ENCODE results near the gene HEXB. TPM values are rescaled to one million over a fixed set of nuclear protein-coding genes. Genes with fewer than 3 reads are reported as not detected.
"Not testable (repeated sequence)": the region's sequence is repeated elsewhere in the genome, so short reads cannot be mapped to it uniquely, and the experiment has no call there.

Gene HEXB
- total and polyA plus RNA-seq, 3 donors from 2014 or later = 44.6 to 82.5 (median 59.5) TPM

DNA sequence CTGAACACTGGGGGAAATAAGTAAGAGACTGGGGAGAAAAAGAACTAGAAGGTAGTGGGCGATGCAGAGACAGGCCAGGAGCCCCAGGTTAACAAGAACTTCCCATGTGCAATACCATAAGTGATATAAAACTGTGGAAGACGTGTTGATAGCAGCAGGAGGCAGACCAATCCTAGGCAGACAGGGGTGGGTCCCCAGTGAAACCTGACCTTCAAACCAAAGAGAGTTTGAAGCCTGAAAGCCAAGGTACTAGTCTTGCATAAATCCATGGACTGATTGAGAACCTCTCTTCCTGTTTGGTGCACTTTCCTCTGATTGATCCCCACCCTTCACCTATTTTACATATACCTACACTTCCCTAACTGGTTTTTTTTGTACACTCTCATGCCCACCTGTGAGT, 15.2 kb upstream of the HEXB start:
- H3K9me3 ChIP-seq = no peaks in the 10 kb centered on the region
- H3K4me3 ChIP-seq = no peak overlapping the region
- intact Hi-C loops (cut with DNase I; ENCODE audit: low total_unique reads) = no loop called here
- H3K27me3 ChIP-seq = no peaks in the 10 kb centered on the region
- H3K27ac ChIP-seq = no peak overlapping the region
- DNase-seq = no peak
- TF ChIP-seq, protein P1, sequence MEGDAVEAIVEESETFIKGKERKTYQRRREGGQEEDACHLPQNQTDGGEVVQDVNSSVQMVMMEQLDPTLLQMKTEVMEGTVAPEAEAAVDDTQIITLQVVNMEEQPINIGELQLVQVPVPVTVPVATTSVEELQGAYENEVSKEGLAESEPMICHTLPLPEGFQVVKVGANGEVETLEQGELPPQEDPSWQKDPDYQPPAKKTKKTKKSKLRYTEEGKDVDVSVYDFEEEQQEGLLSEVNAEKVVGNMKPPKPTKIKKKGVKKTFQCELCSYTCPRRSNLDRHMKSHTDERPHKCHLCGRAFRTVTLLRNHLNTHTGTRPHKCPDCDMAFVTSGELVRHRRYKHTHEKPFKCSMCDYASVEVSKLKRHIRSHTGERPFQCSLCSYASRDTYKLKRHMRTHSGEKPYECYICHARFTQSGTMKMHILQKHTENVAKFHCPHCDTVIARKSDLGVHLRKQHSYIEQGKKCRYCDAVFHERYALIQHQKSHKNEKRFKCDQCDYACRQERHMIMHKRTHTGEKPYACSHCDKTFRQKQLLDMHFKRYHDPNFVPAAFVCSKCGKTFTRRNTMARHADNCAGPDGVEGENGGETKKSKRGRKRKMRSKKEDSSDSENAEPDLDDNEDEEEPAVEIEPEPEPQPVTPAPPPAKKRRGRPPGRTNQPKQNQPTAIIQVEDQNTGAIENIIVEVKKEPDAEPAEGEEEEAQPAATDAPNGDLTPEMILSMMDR (IDR thresholded peaks at IDR 0.05) = no peak
- TF ChIP-seq POLR2A (IDR thresholded peaks at IDR 0.05) = no peak
- peaks cover 6% of the 10 kb centered on the region for H3K4me1 ChIP-seq
- WGBS, 2 donors = 87 to 95% methylated on average over 2 of the region's 2 CpGs
- H3K36me3 ChIP-seq (ENCODE audit: low read depth, missing control alignments) = no peaks in the 10 kb centered on the region

DNA sequence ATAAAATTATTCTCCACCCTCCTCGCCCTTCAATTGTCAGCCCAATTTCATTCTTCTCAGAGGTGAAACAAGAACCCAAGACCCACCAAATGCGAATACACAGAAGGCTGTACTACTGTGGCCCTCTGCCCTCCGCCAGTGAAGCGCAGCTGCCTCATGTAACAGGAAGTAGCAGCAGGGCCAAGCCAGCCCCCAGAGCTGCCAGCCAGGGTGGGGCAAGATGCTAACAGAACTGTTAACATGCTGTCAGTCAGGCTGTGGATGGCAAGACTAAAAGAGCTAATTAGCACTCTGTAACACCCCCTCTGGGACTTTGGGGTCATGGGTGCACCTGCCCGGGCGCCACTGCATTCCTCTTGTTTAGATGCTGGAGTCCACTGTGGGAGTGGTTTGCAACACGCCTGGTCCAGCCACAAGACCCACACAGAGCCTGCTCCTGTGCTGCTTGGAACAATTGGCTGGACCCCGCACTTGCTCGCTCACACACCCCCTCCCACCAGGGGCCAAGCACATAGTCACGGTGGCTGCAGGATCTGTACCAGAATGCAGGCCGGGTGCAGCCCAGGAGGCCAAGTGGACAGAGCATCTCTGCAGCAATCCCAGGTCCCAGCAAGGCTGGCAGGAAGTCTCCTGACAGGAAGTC, 14.5 kb upstream of the HEXB start:
- 87 to 92% methylated on average over 6 to 11 of the region's 11 CpGs for WGBS, 2 donors
- no peak overlapping the region for H3K4me3 ChIP-seq
- intact Hi-C loops (cut with DNase I; ENCODE audit: low total_unique reads) = no loop called here
- no peaks in the 10 kb centered on the region for H3K36me3 ChIP-seq (ENCODE audit: low read depth, missing control alignments)
- TF ChIP-seq POLR2A (IDR thresholded peaks at IDR 0.05) = no peak
- TF ChIP-seq, protein P1 (IDR thresholded peaks at IDR 0.05) = no peak
- H3K27me3 ChIP-seq = no peaks in the 10 kb centered on the region
- no peak for DNase-seq
- peaks cover 6% of the 10 kb centered on the region for H3K4me1 ChIP-seq
- H3K27ac ChIP-seq = no peak overlapping the region
- H3K9me3 ChIP-seq = no peaks in the 10 kb centered on the region

DNA sequence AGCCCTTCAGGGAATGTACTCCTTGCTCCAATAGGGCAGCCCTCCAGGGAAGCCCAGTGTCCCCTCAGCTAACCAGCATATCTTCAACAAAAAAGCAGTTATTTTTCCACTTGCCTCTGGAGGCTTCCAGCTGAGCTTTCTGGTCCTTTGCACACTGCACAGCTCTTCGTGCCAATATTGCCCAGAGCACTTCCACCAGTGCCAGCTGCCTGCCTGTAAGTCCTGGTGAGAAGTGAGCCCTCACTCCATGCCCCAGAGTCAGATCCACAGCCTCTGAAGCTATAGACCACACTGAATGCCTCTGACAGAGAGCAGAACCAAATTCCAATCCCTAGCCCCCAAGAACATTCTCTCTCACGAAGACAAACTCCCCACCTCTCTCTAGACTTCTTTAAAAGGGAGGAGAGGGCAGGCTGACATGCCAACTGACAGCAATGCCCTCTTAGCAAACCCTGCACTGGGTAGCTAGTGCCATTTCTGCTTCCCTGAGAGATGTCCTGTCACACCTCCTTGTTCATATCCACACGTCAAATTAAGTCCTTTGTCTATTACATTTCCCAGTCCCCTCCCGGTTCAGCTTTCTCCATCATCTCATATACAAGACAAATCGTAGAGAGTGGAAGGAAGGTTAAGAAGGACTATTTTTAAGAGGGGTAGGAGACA, 12.7 kb upstream of the HEXB start:
- Histone ChIP-seq H3K4me3 (no peak overlapping the region), H3K36me3 (ENCODE audit: low read depth, missing control alignments) (no peaks in the 10 kb centered on the region), H3K27ac (no peak overlapping the region), H3K9me3 (no peaks in the 10 kb centered on the region), H3K27me3 (no peaks in the 10 kb centered on the region), H3K4me1 (peaks cover 6% of the 10 kb centered on the region)
- no peak for DNase-seq
- WGBS, 2 donors = 69 to 75% methylated on average over 5 of the region's 5 CpGs
- intact Hi-C loops (cut with DNase I; ENCODE audit: low total_unique reads) = no loop called here
- no peak for TF ChIP-seq POLR2A (IDR thresholded peaks at IDR 0.05)
- TF ChIP-seq, protein P1 (IDR thresholded peaks at IDR 0.05) = no peak

- intact Hi-C loops (cut with DNase I; ENCODE audit: low total_unique reads) = no loop called here
- DNase-seq = peak; percentile 35
- Histone ChIP-seq H3K27me3 (no peaks in the 10 kb centered on the region), H3K4me3 (no peak overlapping the region), H3K27ac (peak overlapping the region in 1 of 2 donors; percentile 15), H3K9me3 (no peaks in the 10 kb centered on the region), H3K36me3 (ENCODE audit: low read depth, missing control alignments) (no peaks in the 10 kb centered on the region), H3K4me1 (peaks cover 6% of the 10 kb centered on the region)
- WGBS, 2 donors = 36 to 63% methylated on average over 6 of the region's 6 CpGs
- TF ChIP-seq, protein P1 (IDR thresholded peaks at IDR 0.05) = peak in 2 of 3 experiments; percentile 34 to 53
- TF ChIP-seq POLR2A (IDR thresholded peaks at IDR 0.05) = no peak
These were observed 11.8 kb upstream of the HEXB start for GRCh38 chr5:74673011-74673790.

DNA sequence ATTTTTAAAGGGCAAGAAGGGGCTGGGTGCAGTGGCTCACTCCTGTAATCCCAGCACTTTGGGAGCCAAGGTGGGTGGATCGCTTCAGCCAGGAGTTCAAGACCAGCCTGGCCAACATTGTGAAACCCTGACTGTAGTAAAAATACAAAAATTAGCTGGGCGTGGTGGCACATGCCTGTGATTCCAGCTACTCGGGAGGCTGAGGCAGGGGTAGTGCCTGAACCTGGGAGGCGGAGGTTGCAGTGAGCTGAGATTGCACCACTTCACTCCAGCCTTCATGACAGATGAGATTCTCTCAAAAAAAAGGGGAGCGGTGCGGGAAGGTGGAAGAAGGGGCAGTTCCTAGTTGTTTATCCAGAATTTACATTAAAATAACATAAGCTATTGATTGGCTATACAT, 8.6 kb upstream of the HEXB start:
- H3K4me3 ChIP-seq; intact Hi-C loops (cut with DNase I; ENCODE audit: low total_unique reads); DNase-seq; H3K4me1 ChIP-seq; H3K27me3 ChIP-seq; H3K36me3 ChIP-seq (ENCODE audit: low read depth, missing control alignments); H3K9me3 ChIP-seq; H3K27ac ChIP-seq: not testable (repeated sequence)
- 91 to 92% methylated on average over 6 of the region's 6 CpGs for WGBS, 2 donors

GRCh38 chr5:74678123-74678522, 6.9 kb upstream of the HEXB start:
- H3K4me1 ChIP-seq; H3K4me3 ChIP-seq; intact Hi-C loops (cut with DNase I; ENCODE audit: low total_unique reads); H3K27me3 ChIP-seq; H3K9me3 ChIP-seq; H3K27ac ChIP-seq; H3K36me3 ChIP-seq (ENCODE audit: low read depth, missing control alignments); DNase-seq: not testable (repeated sequence)
- 95 to 99% methylated on average over 3 of the region's 3 CpGs for WGBS, 2 donors

GRCh38 chr5:74679300-74679699, 5.7 kb upstream of the HEXB start:
- H3K4me3 ChIP-seq; intact Hi-C loops (cut with DNase I; ENCODE audit: low total_unique reads); H3K4me1 ChIP-seq; H3K27me3 ChIP-seq; H3K9me3 ChIP-seq; H3K36me3 ChIP-seq (ENCODE audit: low read depth, missing control alignments); H3K27ac ChIP-seq: not testable (repeated sequence)
- 56 to 73% methylated on average over 3 of the region's 3 CpGs for WGBS, 2 donors
- peak; percentile 52 for DNase-seq
